H1 (cell line): ENCODE data around the gene DGCR8. TPM values are rescaled to one million over a fixed set of nuclear protein-coding genes. Genes with fewer than 3 reads are reported as not detected.

ENCODE experiments used
- microRNA counts: library from miRNA; unstranded; fragments of <30 nt; microRNA quantifications from one replicate; lab custom pipeline; 2015
- microRNA-seq, 2 experiments: library from miRNA; unstranded; fragments of <30 nt; microRNA quantifications; one replicate each; pipeline versions ENCODE4 to v1.2.0, GENCODE V29; 2016 to 2020; ENCODE audit warnings: borderline microRNAs expressed in 2 of 2, borderline number of aligned reads in 2 of 2, borderline replicate concordance in 1 of 2
- polyA plus RNA-seq, 7 experiments: library from polyadenylated mRNA; depleted of rRNA in 3 of 7; stranded (reverse) in 5 of 7; unstranded in 2 of 7; fragments of >200 nt in 5 of 7; fragments of 200-250 nt in 2 of 7; gene quantifications; 1 replicate in 5 of 7; 2 replicates in 1 of 7; 4 replicates in 1 of 7; pipeline versions ENCODE4 v1.2.1 to v1.2.3, GENCODE V29; 2011 to 2013; ENCODE audit warnings: missing spikeins in 2 of 7, mixed read lengths in 2 of 7
- small RNA-seq: library from polyadenylated mRNA; stranded (forward); fragments of <200 nt; extraction: miRNeasy Mini kit (QIAGEN cat#:217004); gene quantifications from one replicate; pipeline ENCODE3, GENCODE V24; 2013; ENCODE audit not compliant: insufficient read depth
- total RNA-seq: library from RNA; stranded (reverse); fragmentation: NEBNext Ultra II Directional; extraction: Animal tissue kit (Norgen Biotek cat#: 25700); gene quantifications from 2 replicates; pipeline ENCODE4 v1.2.1, GENCODE V29; 2021

Gene DGCR8
- total and polyA plus RNA-seq, 2 of the 8 experiments (the other 6 are each of a cell fraction or from before 2014, with no cell fraction given): 23.7 to 43.7 TPM

MicroRNA genes within 50 kb of the gene (microRNA counts, 767-probe panel; counts per million panel counts)
- microRNA hsa-miR-1306-3p (lab: Ali Mortazavi, UCI) (879 counts per million, percentile 95 among the panel's probes with 10 or more counts), microRNA hsa-miR-185-5p (lab: Ali Mortazavi, UCI) (879 counts per million, percentile 95 among the panel's probes with 10 or more counts)

Small RNAs within 50 kb of the gene (microRNA-seq; reads per million reads assigned to microRNA genes)
- gene MIR185 (86.5 to 108 reads per million in 2 experiments), gene MIR6816 (0 to 0.20 reads per million in 2 experiments)

Small RNAs within 50 kb of the gene (small RNA-seq; reads per million reads assigned to genes)
- gene MIR185 (33.3 reads per million, percentile 95 among the genes with 10 or more reads in this experiment), gene MIR6816 (1.0 reads per million), gene RF00017 (not detected), gene RF00599 (not detected)

Other genes starting within 250 kb of the DGCR8 start
- 14.3 and 15.6 TPM in 2 replicates for gene GNB1L, start 225.4 kb upstream of the DGCR8 start, total RNA-seq
- 14.0 and 23.2 TPM in 2 replicates for gene GNB1L, start 225.4 kb upstream of the DGCR8 start, polyA plus RNA-seq (2011; rRNA removed)
- 16.1 and 18.8 TPM in 2 replicates for gene RTL10, start 225.4 kb upstream of the DGCR8 start, total RNA-seq
- 11.5 and 15.5 TPM in 2 replicates for gene RTL10, start 225.4 kb upstream of the DGCR8 start, polyA plus RNA-seq (2011; rRNA removed)
- 15.2 and 16.6 TPM in 2 replicates for gene COMT, start 138.5 kb upstream of the DGCR8 start, total RNA-seq
- gene COMT, start 138.5 kb upstream of the DGCR8 start, polyA plus RNA-seq (2011; rRNA removed): 33.7 and 45.0 TPM in 2 replicates
- 14.2 and 14.8 TPM in 2 replicates for gene TXNRD2, start 138.4 kb upstream of the DGCR8 start, total RNA-seq
- 21.9 and 25.0 TPM in 2 replicates for gene TXNRD2, start 138.4 kb upstream of the DGCR8 start, polyA plus RNA-seq (2011; rRNA removed)
- gene ARVCF, start 63.4 kb upstream of the DGCR8 start, total RNA-seq: 43.2 and 49.6 TPM in 2 replicates
- 31.0 and 68.3 TPM in 2 replicates for gene ARVCF, start 63.4 kb upstream of the DGCR8 start, polyA plus RNA-seq (2011; rRNA removed)
- 10.1 and 13.6 TPM in 2 replicates for gene TANGO2, start 59.1 kb upstream of the DGCR8 start, total RNA-seq
- 18.2 and 18.4 TPM in 2 replicates for gene TANGO2, start 59.1 kb upstream of the DGCR8 start, polyA plus RNA-seq (2011; rRNA removed)
- gene RANBP1, start 35.9 kb downstream of the DGCR8 start, total RNA-seq: 484 and 495 TPM in 2 replicates
- gene RANBP1, start 35.9 kb downstream of the DGCR8 start, polyA plus RNA-seq (2011; rRNA removed): 343 and 465 TPM in 2 replicates
- 44.9 and 47.9 TPM in 2 replicates for gene TRMT2A, start 37.0 kb downstream of the DGCR8 start, total RNA-seq
- gene TRMT2A, start 37.0 kb downstream of the DGCR8 start, polyA plus RNA-seq (2011; rRNA removed): 50.3 and 73.2 TPM in 2 replicates
- gene ZDHHC8, start 51.6 kb downstream of the DGCR8 start, total RNA-seq: 64.0 and 65.6 TPM in 2 replicates
- gene ZDHHC8, start 51.6 kb downstream of the DGCR8 start, polyA plus RNA-seq (2011; rRNA removed): 18.6 and 44.4 TPM in 2 replicates
- not detected in 2 replicates for gene CCDC188, start 70.8 kb downstream of the DGCR8 start, total RNA-seq
- gene CCDC188, start 70.8 kb downstream of the DGCR8 start, polyA plus RNA-seq (2011; rRNA removed): not detected in 2 replicates
- gene RTN4R, start 188.1 kb downstream of the DGCR8 start, total RNA-seq: 21.8 and 22.5 TPM in 2 replicates
- 41.3 and 51.5 TPM in 2 replicates for gene RTN4R, start 188.1 kb downstream of the DGCR8 start, polyA plus RNA-seq (2011; rRNA removed)
- gene DGCR6L, start 239.8 kb downstream of the DGCR8 start, total RNA-seq: 41.9 and 43.6 TPM in 2 replicates
- gene DGCR6L, start 239.8 kb downstream of the DGCR8 start, polyA plus RNA-seq (2011; rRNA removed): 72.6 and 93.5 TPM in 2 replicates